Effector CD4-positive, alpha-beta T cell (primary cell): Measurements from ENCODE around the gene FYB2.

ENCODE experiments used
- DNase-seq: peaks from one replicate; pipeline ENCODE4 v3.0.0-alpha.2; 2020

FYB2 gene

GRCh38 chr1:56709269-56709880, 109.8 kb downstream of the FYB2 start:
- DNase-seq: no peak

GRCh38 chr1:56707379-56707778, 111.8 kb downstream of the FYB2 start:
- DNase-seq: no peak

- DNase-seq: no peak
These were observed 115.5 kb downstream of the FYB2 start for GRCh38 chr1:56703747-56704146.

- DNase-seq: no peak
These were observed 122.5 kb downstream of the FYB2 start for GRCh38 chr1:56696663-56697062.

- no peak for DNase-seq
These were observed 130.6 kb downstream of the FYB2 start for GRCh38 chr1:56688522-56689026.

GRCh38 chr1:56686169-56686568, 133.0 kb downstream of the FYB2 start:
- DNase-seq: no peak

GRCh38 chr1:56683569-56683968, 135.6 kb downstream of the FYB2 start:
- no peak for DNase-seq

GRCh38 chr1:56676571-56677035, 142.6 kb downstream of the FYB2 start:
- no peak for DNase-seq

GRCh38 chr1:56675763-56676162, 143.4 kb downstream of the FYB2 start:
- DNase-seq: no peak

GRCh38 chr1:56672579-56672978, 146.6 kb downstream of the FYB2 start:
- DNase-seq: no peak

GRCh38 chr1:56671542-56671941, 147.7 kb downstream of the FYB2 start:
- DNase-seq: no peak

- no peak for DNase-seq
These were observed 148.1 kb downstream of the FYB2 start for GRCh38 chr1:56671085-56671484.

GRCh38 chr1:56670350-56670749, 148.9 kb downstream of the FYB2 start:
- no peak for DNase-seq
